SIG-M5 treated with dmso at 0.1 percent for 504 hours (cell line): ENCODE measurements around the gene RALGPS1.

Experiments used
- DNase-seq: peaks from one replicate; lab custom pipeline; 2025; ENCODE audit not compliant: unreplicated experiment; lab: John Stamatoyannopoulos, UW

Gene RALGPS1

GRCh38 chr9:126914458-126915280 lies at the start of gene RALGPS1:
TSS of gene RALGPS1 (plus strand) at chr9:126914782. CDS start at chr9:126962290, 47,508 bp downstream.
- peak; percentile 89 for DNase-seq

GRCh38 chr9:126869368-126869767 lies 45.2 kb upstream of the RALGPS1 start:
- no peak for DNase-seq

GRCh38 chr9:126872516-126872915 lies 42.1 kb upstream of the RALGPS1 start:
- no peak for DNase-seq

- DNase-seq, result no peak
Observed at GRCh38 chr9:126874546-126875314, 39.9 kb upstream of the RALGPS1 start.

- no peak for DNase-seq
Observed at GRCh38 chr9:126875756-126876510, 38.6 kb upstream of the RALGPS1 start.

GRCh38 chr9:126876531-126876930 lies 38.1 kb upstream of the RALGPS1 start:
- DNase-seq, result no peak

GRCh38 chr9:126877418-126877817 lies 37.2 kb upstream of the RALGPS1 start:
- no peak for DNase-seq

- DNase-seq, result no peak
Observed at GRCh38 chr9:126879288-126879687, 35.3 kb upstream of the RALGPS1 start.

- no peak for DNase-seq
Observed at GRCh38 chr9:126880226-126880946, 34.2 kb upstream of the RALGPS1 start.

- DNase-seq, result no peak
Observed at GRCh38 chr9:126880947-126881332, 33.6 kb upstream of the RALGPS1 start.

GRCh38 chr9:126882746-126883145 lies 31.8 kb upstream of the RALGPS1 start:
- DNase-seq, result no peak

- no peak for DNase-seq
Observed at GRCh38 chr9:126883636-126884035, 30.9 kb upstream of the RALGPS1 start.

- no peak for DNase-seq
Observed at GRCh38 chr9:126885131-126885641, 29.4 kb upstream of the RALGPS1 start.

GRCh38 chr9:126886034-126886822 lies 28.4 kb upstream of the RALGPS1 start:
- no peak for DNase-seq

- no peak for DNase-seq
Observed at GRCh38 chr9:126886897-126887296, 27.7 kb upstream of the RALGPS1 start.

GRCh38 chr9:126891676-126892075 lies 22.9 kb upstream of the RALGPS1 start:
- no peak for DNase-seq

GRCh38 chr9:126893079-126893478 lies 21.5 kb upstream of the RALGPS1 start:
- DNase-seq, result no peak

- DNase-seq, result no peak
Observed at GRCh38 chr9:126894052-126894603, 20.5 kb upstream of the RALGPS1 start.

- DNase-seq, result no peak
Observed at GRCh38 chr9:126902210-126902609, 12.4 kb upstream of the RALGPS1 start.

GRCh38 chr9:126904586-126904985 lies 10.0 kb upstream of the RALGPS1 start:
- no peak for DNase-seq
